K562 (cell line): ENCODE measurements around the gene MYO18B. TPM values are rescaled to one million over a fixed set of nuclear protein-coding genes. Genes with fewer than 3 reads are reported as not detected.

Experiments
- ATAC-seq: fragments of 200-7000 bp; cut with Tn5 transposase; 3 replicates; pipeline ENCODE4 v1.9.1; 2020; ENCODE audit warnings: moderate library complexity
- BruUV-seq: library from RNA; stranded (reverse); fragments of 400-500 nt; replicated peaks from 2 replicates; lab custom pipeline; 2021; lab: Mats Ljungman, UMichigan
- CTCF ChIA-PET: fragments of 300-600 bp; formaldehyde crosslinking; extraction: SDS; loops from one replicate; lab custom pipeline; 2021; ENCODE audit warnings: low intra/inter-chr PET ratio; lab: Yijun Ruan, JAX
- POLR2A ChIA-PET: fragments of 300-600, 350-650 bp; sonication (Branson Sonifier 250); formaldehyde crosslinking; extraction: SDS; loops from one replicate; lab custom pipeline; 2021; ENCODE audit warnings: antibody characterized with exemption, inconsistent platforms; lab: Yijun Ruan, JAX
- DNase-seq, 4 experiments: peaks; one replicate each; pipeline versions ENCODE4 v3.0.0 to v3.0.0-alpha.2; 2011 to 2018; ENCODE audit warnings: low spot score in 3 of 4, mixed read lengths in 3 of 4; ENCODE audit errors: extremely low read depth in 1 of 4
- FAIRE-seq: peaks from 2 replicates; lab custom pipeline; 2011; peaks lifted over from hg19 to GRCh38; lab: Jason Lieb, UNC
- H2AFZ ChIP-seq: 2 replicates; pipeline ENCODE4 v1.6.0; 2011; ENCODE audit warnings: low read depth, low read length, control low read depth, inconsistent platforms
- H3K27ac ChIP-seq: fragments of 200-600 bp; 3 replicates; pipeline ENCODE4 v1.8.0; 2011; ENCODE audit warnings: low read depth, mild to moderate bottlenecking, control low read depth, inconsistent platforms, low read length, moderate library complexity, mixed read lengths; ENCODE audit errors: extremely low read depth
- H3K27me3 ChIP-seq, 2 experiments: fragments of 300-600 bp in 1 of 2; 2 replicates in 1 of 2; 3 replicates in 1 of 2; pipeline versions ENCODE4 v1.6.0 to v1.8.0; 2011; ENCODE audit warnings: inconsistent platforms in 2 of 2, low read length in 2 of 2, mild to moderate bottlenecking in 1 of 2, mixed read lengths in 1 of 2, moderate library complexity in 1 of 2; ENCODE audit not compliant: control insufficient read depth in 2 of 2, insufficient read depth in 2 of 2
- H3K36me3 ChIP-seq: fragments of 300-600 bp; 3 replicates; pipeline ENCODE4 v1.8.0; 2011; ENCODE audit warnings: mild to moderate bottlenecking, low read length, inconsistent platforms; ENCODE audit not compliant: control insufficient read depth, insufficient read depth
- H3K4me1 ChIP-seq, 2 experiments: fragments of 200-600 bp in 1 of 2; replicated peaks in 1 of 2; 2 replicates in 1 of 2; 3 replicates in 1 of 2; pipeline versions ENCODE4 v1.5.1 to v1.8.0; 2011; ENCODE audit warnings: inconsistent platforms in 2 of 2, low read length in 2 of 2, mild to moderate bottlenecking in 1 of 2, mixed read lengths in 1 of 2, moderate library complexity in 1 of 2; ENCODE audit not compliant: control insufficient read depth in 2 of 2, insufficient read depth in 2 of 2
- H3K4me2 ChIP-seq: 2 replicates; pipeline ENCODE4 v1.6.1; 2011; ENCODE audit warnings: low read length, control low read depth, inconsistent platforms, mixed read lengths; ENCODE audit not compliant: insufficient read depth
- H3K4me3 ChIP-seq: fragments of 200-600 bp; sonication (generic), shearing (Covaris generic); 2 replicates; pipeline ENCODE4 v1.5.1; 2016; ENCODE audit warnings: control low read depth, inconsistent platforms
- H3K79me2 ChIP-seq: fragments of 200-600 bp; 3 replicates; pipeline ENCODE4 v1.8.0; 2011; ENCODE audit warnings: low read length, inconsistent platforms; ENCODE audit not compliant: control insufficient read depth, insufficient read depth
- H3K9ac ChIP-seq, 2 experiments: 2 replicates each; pipeline versions ENCODE4 v1.6.0 to v1.6.1; 2011; ENCODE audit warnings: low read depth in 2 of 2, low read length in 2 of 2, control low read depth in 1 of 2, inconsistent platforms in 1 of 2, mild to moderate bottlenecking in 1 of 2, mixed read lengths in 1 of 2; ENCODE audit not compliant: insufficient read depth in 1 of 2
- H3K9me1 ChIP-seq: one replicate; pipeline ENCODE4 v1.6.0; 2011; ENCODE audit warnings: inconsistent platforms, mild to moderate bottlenecking, low read length, moderate library complexity; ENCODE audit not compliant: control insufficient read depth, insufficient read depth
- H3K9me3 ChIP-seq: replicated peaks from 2 replicates; pipeline ENCODE4 v1.5.1; 2011; ENCODE audit warnings: low read depth, low read length, inconsistent platforms; ENCODE audit not compliant: control insufficient read depth, insufficient read depth
- H4K20me1 ChIP-seq: replicated peaks from 2 replicates; pipeline ENCODE4 v1.6.1; 2011; ENCODE audit warnings: low read length, inconsistent platforms, mixed read lengths; ENCODE audit not compliant: control insufficient read depth, insufficient read depth
- ARID2 ChIP-seq: fragments of 450-650 bp; IDR thresholded peaks from 2 replicates; pipeline ENCODE4 v1.6.1; 2017; ENCODE audit warnings: antibody characterized with exemption, mild to moderate bottlenecking
- BDP1 ChIP-seq: IDR thresholded peaks from 3 replicates; pipeline ENCODE4 v1.6.1; 2011; ENCODE audit not compliant: insufficient read length, insufficient read depth
- CGGBP1 ChIP-seq: fragments of 250-450 bp; sonication (Bioruptor Pico); IDR thresholded peaks from 2 replicates; pipeline ENCODE4 v1.9.0; 2021; ENCODE audit warnings: mild to moderate bottlenecking
- CSDE1 ChIP-seq, 2 experiments: fragments of 450-650 bp; IDR thresholded peaks; 2 replicates each; pipeline ENCODE4 v1.6.1; 2016; ENCODE audit warnings: mild to moderate bottlenecking in 1 of 2
- DPF2 ChIP-seq: fragments of 450-650 bp; IDR thresholded peaks from 2 replicates; pipeline ENCODE4 v1.6.1; 2016
- EP400 ChIP-seq: fragments of 450-650 bp; IDR thresholded peaks from 2 replicates; pipeline ENCODE4 v1.6.1; 2017; ENCODE audit warnings: antibody characterized with exemption, mild to moderate bottlenecking, moderate library complexity
- FOSL1 ChIP-seq: fragments of 200-800 bp; sonication (Bioruptor generic); conservative IDR thresholded peaks from 2 replicates; pipeline ENCODE4 v1.6.1; 2016; ENCODE audit warnings: missing genetic modification characterization, missing compliant biosample characterization
- PRMT5 ChIP-seq: sonication (generic); formaldehyde crosslinking; IDR thresholded peaks from 2 replicates; pipeline ENCODE4 v1.5.0; 2020; ENCODE audit warnings: missing genetic modification reagents
- SPI1 ChIP-seq: IDR thresholded peaks from 2 replicates; pipeline ENCODE4 v1.6.1; 2011; ENCODE audit warnings: low read depth, low read length, control low read depth, borderline replicate concordance
- THAP7 ChIP-seq: fragments of 250-450 bp; sonication (Bioruptor Pico); IDR thresholded peaks from 2 replicates; pipeline ENCODE4 v1.5.0; 2021
- ZNF146 ChIP-seq: IDR thresholded peaks from one replicate; pipeline ENCODE4 v1.6.1; 2018; ENCODE audit warnings: missing compliant biosample characterization; ENCODE audit not compliant: unreplicated experiment
- ZNF316 ChIP-seq: fragments of 450-650 bp; IDR thresholded peaks from 2 replicates; pipeline ENCODE4 v1.6.1; 2016
- WGBS: fragments of 100-300 bp; shearing (Covaris generic); methylation state at CpG from one replicate; pipeline ENCODE4 v1.1.6; 2016; ENCODE audit warnings: low coverage, mixed read lengths; ENCODE audit not compliant: insufficient coverage; ENCODE audit errors: missing lambda C conversion rate; 5-methylcytosine and 5-hydroxymethylcytosine counted together
- in situ Hi-C: fragments of 300-500 bp; cut with MboI; formaldehyde crosslinking; loops from 4 replicates; pipeline ENCODE4 v1.15.0; 2018; ENCODE audit warnings: inconsistent platforms, mixed read lengths
- intact Hi-C: fragments of 100-400 bp; cut with micrococcal nuclease; formaldehyde crosslinking; loops from 2 replicates; pipeline ENCODE4 v1.14.2; 2022
- polyA plus RNA-seq, 8 experiments: library from polyadenylated mRNA; depleted of rRNA in 4 of 8; stranded (reverse) in 5 of 8; unstranded in 3 of 8; fragments of >200 nt; fragmentation: Nextera tagmentation in 2 of 8; fragmentation: Illumina TruSeq in 1 of 8; extraction: Ambion mirVana in 2 of 8; extraction: Trizol in 1 of 8; gene quantifications; 2 replicates each; pipeline versions ENCODE4 v1.2.1 to v1.2.3, GENCODE V29; 2011 to 2014; ENCODE audit warnings: inconsistent platforms in 1 of 8, missing spikeins in 1 of 8
- total RNA-seq, 7 experiments: library from RNA; depleted of rRNA in 6 of 7; stranded (reverse); fragments of >200 nt in 6 of 7; fragmentation: Illumina TruSeq in 2 of 7; extraction: Trizol in 2 of 7; gene quantifications; 2 replicates each; pipeline versions ENCODE4 v1.2.1 to v1.2.3, GENCODE V29; 2011 to 2021; ENCODE audit warnings: low replicate concordance in 1 of 7
- TF ChIP-seq, protein P1 (sequence below): fragments of 250-450 bp; sonication (Bioruptor Pico); IDR thresholded peaks from 2 replicates; pipeline ENCODE4 v1.4.0; 2020; ENCODE audit warnings: mild to moderate bottlenecking
- TF ChIP-seq, protein P2 (sequence below): fragments of 250-450 bp; sonication (Bioruptor Pico); IDR thresholded peaks from 2 replicates; pipeline ENCODE4 v1.8.0; 2022; ENCODE audit warnings: moderate library complexity, mild to moderate bottlenecking, inconsistent platforms

The MYO18B gene
- total and polyA plus RNA-seq, 9 of the 15 experiments (the other 6 are each of a cell fraction or from before 2014, with no cell fraction given) = 0.06 to 7.0 (median 4.3) TPM

GRCh38 chr22:25882360-25882759, 140.4 kb downstream of the MYO18B start:
- H3K9me3 ChIP-seq = no peaks in the 10 kb centered on the region
- no peak overlapping the region for H3K9ac ChIP-seq
- H3K4me2 ChIP-seq = no peak overlapping the region
- H3K4me3 ChIP-seq = no peak overlapping the region
- ATAC-seq (no peak), DNase-seq (no peak), FAIRE-seq (no peak)
- intact Hi-C loops = no loop called here
- no peaks in the 10 kb centered on the region for H3K79me2 ChIP-seq
- 50% methylated on average over 2 of the region's 2 CpGs for WGBS
- H3K4me1 ChIP-seq = no peaks in the 10 kb centered on the region
- no peak overlapping the region for H3K27ac ChIP-seq
- CTCF ChIA-PET = no interaction called here
- BruUV-seq = no TSS peak
- no peaks in the 10 kb centered on the region for H3K9me1 ChIP-seq
- no peak overlapping the region for H2AFZ ChIP-seq
- H3K27me3 ChIP-seq = no peaks in the 10 kb centered on the region
- no peaks in the 10 kb centered on the region for H4K20me1 ChIP-seq
- peaks cover 3% of the 10 kb centered on the region; the same call in 2 of the 3 replicates for H3K36me3 ChIP-seq
- TF ChIP-seq CGGBP1 (CRISPR knock-in tag) = no peak
- TF ChIP-seq, protein P1, sequence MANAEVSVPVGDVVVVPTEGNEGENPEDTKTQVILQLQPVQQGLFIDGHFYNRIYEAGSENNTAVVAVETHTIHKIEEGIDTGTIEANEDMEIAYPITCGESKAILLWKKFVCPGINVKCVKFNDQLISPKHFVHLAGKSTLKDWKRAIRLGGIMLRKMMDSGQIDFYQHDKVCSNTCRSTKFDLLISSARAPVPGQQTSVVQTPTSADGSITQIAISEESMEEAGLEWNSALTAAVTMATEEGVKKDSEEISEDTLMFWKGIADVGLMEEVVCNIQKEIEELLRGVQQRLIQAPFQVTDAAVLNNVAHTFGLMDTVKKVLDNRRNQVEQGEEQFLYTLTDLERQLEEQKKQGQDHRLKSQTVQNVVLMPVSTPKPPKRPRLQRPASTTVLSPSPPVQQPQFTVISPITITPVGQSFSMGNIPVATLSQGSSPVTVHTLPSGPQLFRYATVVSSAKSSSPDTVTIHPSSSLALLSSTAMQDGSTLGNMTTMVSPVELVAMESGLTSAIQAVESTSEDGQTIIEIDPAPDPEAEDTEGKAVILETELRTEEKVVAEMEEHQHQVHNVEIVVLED (CRISPR knock-in tag) = no peak
- no peak for TF ChIP-seq EP400
- TF ChIP-seq, protein P2, sequence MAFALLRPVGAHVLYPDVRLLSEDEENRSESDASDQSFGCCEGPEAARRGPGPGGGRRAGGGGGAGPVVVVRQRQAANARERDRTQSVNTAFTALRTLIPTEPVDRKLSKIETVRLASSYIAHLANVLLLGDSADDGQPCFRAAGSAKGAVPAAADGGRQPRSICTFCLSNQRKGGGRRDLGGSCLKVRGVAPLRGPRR (CRISPR knock-in tag) = no peak
- TF ChIP-seq CSDE1 (IDR thresholded peaks at IDR 0.05) = no peak
- TF ChIP-seq PRMT5 (CRISPR knock-in tag) = no peak
- no peak for TF ChIP-seq THAP7 (CRISPR knock-in tag)
- no peak for TF ChIP-seq SPI1
- no peak for TF ChIP-seq ZNF316
- TF ChIP-seq ARID2 = no peak
- TF ChIP-seq ZNF146 = no peak
- no peak for TF ChIP-seq DPF2
- TF ChIP-seq FOSL1 (tag) = no peak
- TF ChIP-seq BDP1 = no peak
- POLR2A ChIA-PET = no interaction called here
- in situ Hi-C loops = no loop called here
